CD14-positive monocyte (primary cell): ENCODE data around the gene DNAH11. TPM values are rescaled to one million over a fixed set of nuclear protein-coding genes. Genes with fewer than 3 reads are reported as not detected.

Experiments used
- DNase-seq, 3 donors: peaks; one replicate each; pipeline ENCODE4 v3.0.0-alpha.2; 2011 to 2022
- H2AFZ ChIP-seq: 2 replicates; pipeline ENCODE4 v1.6.0; 2012; ENCODE audit warnings: mild to moderate bottlenecking, low read depth, low read length, inconsistent platforms; ENCODE audit not compliant: insufficient read depth, poor library complexity, severe bottlenecking
- H3K27ac ChIP-seq, 2 donors: 1 replicate in 1 of 2; 2 replicates in 1 of 2; pipeline ENCODE4 v1.5.1; 2012 to 2013; ENCODE audit warnings: low read length in 2 of 2, control low read depth in 1 of 2, inconsistent platforms in 1 of 2, low read depth in 1 of 2, mild to moderate bottlenecking in 1 of 2
- H3K27me3 ChIP-seq, 2 donors: one replicate each; pipeline versions ENCODE4 v1.6.0 to v1.6.1; 2011 to 2013; ENCODE audit warnings: low read length in 2 of 2; ENCODE audit not compliant: control insufficient read depth in 2 of 2, insufficient read depth in 2 of 2
- H3K36me3 ChIP-seq, 2 donors: replicated peaks in 1 of 2; 1 replicate in 1 of 2; 2 replicates in 1 of 2; pipeline versions ENCODE4 v1.5.1 to v1.6.1; 2012 to 2013; ENCODE audit warnings: low read length in 2 of 2, control low read depth in 1 of 2, inconsistent platforms in 1 of 2, mild to moderate bottlenecking in 1 of 2; ENCODE audit not compliant: insufficient read depth in 2 of 2, control insufficient read depth in 1 of 2
- H3K4me1 ChIP-seq, 2 donors: 1 replicate in 1 of 2; 2 replicates in 1 of 2; pipeline versions ENCODE4 v1.5.1 to v1.6.1; 2012 to 2013; ENCODE audit warnings: low read length in 2 of 2, control low read depth in 1 of 2, inconsistent platforms in 1 of 2, mild to moderate bottlenecking in 1 of 2, moderate library complexity in 1 of 2; ENCODE audit not compliant: insufficient read depth in 2 of 2, control insufficient read depth in 1 of 2
- H3K4me2 ChIP-seq: replicated peaks from 2 replicates; pipeline ENCODE3; 2012; ENCODE audit warnings: low read length, moderate library complexity, mild to moderate bottlenecking; ENCODE audit not compliant: poor library complexity, severe bottlenecking; ENCODE audit errors: extremely low read depth
- H3K4me3 ChIP-seq, 3 experiments: fragments of 200-600 bp in 1 of 3; sonication (generic) in 1 of 3; replicated peaks in 1 of 3; 1 replicate in 2 of 3; 2 replicates in 1 of 3; pipeline ENCODE4 v1.5.1; 2011 to 2013; ENCODE audit warnings: low read length in 3 of 3, mild to moderate bottlenecking in 3 of 3, control low read depth in 2 of 3, low read depth in 2 of 3, inconsistent platforms in 1 of 3, moderate library complexity in 1 of 3
- H3K79me2 ChIP-seq: 2 replicates; pipeline ENCODE4 v1.6.0; 2012; ENCODE audit warnings: mild to moderate bottlenecking, control low read depth, inconsistent platforms, low read length, moderate library complexity; ENCODE audit not compliant: insufficient read depth
- H3K9ac ChIP-seq: 2 replicates; pipeline ENCODE4 v1.6.0; 2017; ENCODE audit warnings: low read length, mild to moderate bottlenecking; ENCODE audit not compliant: insufficient read depth, poor library complexity, severe bottlenecking
- H3K9me3 ChIP-seq, 2 donors: replicated peaks in 1 of 2; 1 replicate in 1 of 2; 2 replicates in 1 of 2; pipeline versions ENCODE4 v1.5.1 to v1.6.1; 2012 to 2013; ENCODE audit warnings: low read length in 2 of 2, control low read depth in 1 of 2; ENCODE audit not compliant: control insufficient read depth in 1 of 2, insufficient read depth in 1 of 2
- H4K20me1 ChIP-seq: 2 replicates; pipeline ENCODE4 v1.6.0; 2012; ENCODE audit warnings: mild to moderate bottlenecking, low read length, control low read depth, moderate library complexity; ENCODE audit not compliant: insufficient read depth
- H3K27ac Mint-ChIP-seq, 7 donors: one replicate each; pipeline ENCODE4 v1.8.0; 2020; ENCODE audit warnings: mild to moderate bottlenecking in 7 of 7, mixed read lengths in 7 of 7, moderate library complexity in 6 of 7, inconsistent platforms in 2 of 7
- H3K27me3 Mint-ChIP-seq, 3 donors: one replicate each; pipeline ENCODE4 v1.8.0; 2021 to 2022; ENCODE audit warnings: low read depth in 3 of 3, mild to moderate bottlenecking in 3 of 3, mixed read lengths in 3 of 3, moderate library complexity in 3 of 3, inconsistent platforms in 1 of 3
- H3K36me3 Mint-ChIP-seq, 2 donors: one replicate each; pipeline ENCODE4 v1.8.0; 2020; ENCODE audit warnings: mixed read lengths in 2 of 2, inconsistent platforms in 1 of 2, mild to moderate bottlenecking in 1 of 2
- H3K4me1 Mint-ChIP-seq: one replicate; pipeline ENCODE4 v1.8.0; 2020; ENCODE audit warnings: mild to moderate bottlenecking, mixed read lengths
- H3K4me3 Mint-ChIP-seq, 2 donors: one replicate each; pipeline ENCODE4 v1.8.0; 2020; ENCODE audit warnings: mild to moderate bottlenecking in 2 of 2, mixed read lengths in 2 of 2, moderate library complexity in 1 of 2
- H3K9me3 Mint-ChIP-seq, 7 donors: one replicate each; pipeline ENCODE4 v1.8.0; 2020 to 2022; ENCODE audit warnings: mixed read lengths in 7 of 7, mild to moderate bottlenecking in 6 of 7, moderate library complexity in 6 of 7, inconsistent platforms in 2 of 7
- WGBS: methylation state at CpG from one replicate; pipeline ENCODE4 v1.1.5; 2013; ENCODE audit warnings: missing lambda C conversion rate; ENCODE audit not compliant: insufficient coverage; 5-methylcytosine and 5-hydroxymethylcytosine counted together
- intact Hi-C, 2 donors: fragments of 100-400 bp; cut with micrococcal nuclease; formaldehyde crosslinking; loops; one replicate each; pipeline versions ENCODE4 v1.15.0 to v1.15.1; 2023
- polyA plus RNA-seq, 3 donors: library from polyadenylated mRNA; depleted of rRNA in 1 of 3; unstranded in 2 of 3; stranded (reverse) in 1 of 3; fragments of 300-500 nt in 2 of 3; fragments of >200 nt in 1 of 3; fragmentation: Illumina TruSeq in 2 of 3; gene quantifications; 1 replicate in 2 of 3; 2 replicates in 1 of 3; pipeline ENCODE4 v1.2.3, GENCODE V29; 2012 to 2021
- TF ChIP-seq, protein P1 (sequence below): fragments of 200-600 bp; IDR thresholded peaks from one replicate; pipeline ENCODE4 v1.8.0; 2022; ENCODE audit warnings: antibody characterized with exemption, mild to moderate bottlenecking

Gene DNAH11
- polyA plus RNA-seq, 3 donors = not detected

GRCh38 chr7:21887353-21887752, 344.5 kb downstream of the DNAH11 start:
- Histone ChIP-seq H3K36me3 (no peaks in the 10 kb centered on the region), H3K4me2 (no peak overlapping the region), H3K4me3 (no peak overlapping the region), H3K4me1 (no peaks in the 10 kb centered on the region), H4K20me1 (no peaks in the 10 kb centered on the region), H3K9me3 (no peaks in the 10 kb centered on the region), H3K79me2 (no peaks in the 10 kb centered on the region), H3K9ac (no peak overlapping the region), H3K27me3 (no peaks in the 10 kb centered on the region), H3K27ac (no peak overlapping the region), H2AFZ (no peak overlapping the region)
- H3K9me3 Mint-ChIP-seq = no peaks in the 10 kb centered on the region
- H3K4me3 Mint-ChIP-seq = no peak overlapping the region
- H3K36me3 Mint-ChIP-seq = no peaks in the 10 kb centered on the region
- no peak overlapping the region for H3K27ac Mint-ChIP-seq
- peaks cover 0 to 2% (median 0%) of the 10 kb centered on the region in 3 donors for H3K27me3 Mint-ChIP-seq
- TF ChIP-seq, protein P1, sequence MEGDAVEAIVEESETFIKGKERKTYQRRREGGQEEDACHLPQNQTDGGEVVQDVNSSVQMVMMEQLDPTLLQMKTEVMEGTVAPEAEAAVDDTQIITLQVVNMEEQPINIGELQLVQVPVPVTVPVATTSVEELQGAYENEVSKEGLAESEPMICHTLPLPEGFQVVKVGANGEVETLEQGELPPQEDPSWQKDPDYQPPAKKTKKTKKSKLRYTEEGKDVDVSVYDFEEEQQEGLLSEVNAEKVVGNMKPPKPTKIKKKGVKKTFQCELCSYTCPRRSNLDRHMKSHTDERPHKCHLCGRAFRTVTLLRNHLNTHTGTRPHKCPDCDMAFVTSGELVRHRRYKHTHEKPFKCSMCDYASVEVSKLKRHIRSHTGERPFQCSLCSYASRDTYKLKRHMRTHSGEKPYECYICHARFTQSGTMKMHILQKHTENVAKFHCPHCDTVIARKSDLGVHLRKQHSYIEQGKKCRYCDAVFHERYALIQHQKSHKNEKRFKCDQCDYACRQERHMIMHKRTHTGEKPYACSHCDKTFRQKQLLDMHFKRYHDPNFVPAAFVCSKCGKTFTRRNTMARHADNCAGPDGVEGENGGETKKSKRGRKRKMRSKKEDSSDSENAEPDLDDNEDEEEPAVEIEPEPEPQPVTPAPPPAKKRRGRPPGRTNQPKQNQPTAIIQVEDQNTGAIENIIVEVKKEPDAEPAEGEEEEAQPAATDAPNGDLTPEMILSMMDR = no peak
- intact Hi-C loops = no loop called here
- DNase-seq = no peak
- no CpG with 5 or more reads among the region's 2 CpGs for WGBS
- H3K4me1 Mint-ChIP-seq = no peaks in the 10 kb centered on the region

- Mint-ChIP-seq H3K4me1 (no peaks in the 10 kb centered on the region), H3K9me3 (no peaks in the 10 kb centered on the region), H3K36me3 (no peaks in the 10 kb centered on the region), H3K27me3 (peaks cover 0 to 2% (median 0%) of the 10 kb centered on the region in 3 donors), H3K27ac (no peak overlapping the region), H3K4me3 (no peak overlapping the region)
- Histone ChIP-seq H3K9me3 (no peaks in the 10 kb centered on the region), H3K27ac (no peak overlapping the region), H3K27me3 (no peaks in the 10 kb centered on the region), H3K4me1 (no peaks in the 10 kb centered on the region), H2AFZ (no peak overlapping the region), H4K20me1 (no peaks in the 10 kb centered on the region), H3K79me2 (no peaks in the 10 kb centered on the region), H3K4me2 (no peak overlapping the region), H3K36me3 (no peaks in the 10 kb centered on the region), H3K9ac (no peak overlapping the region), H3K4me3 (no peak overlapping the region)
- TF ChIP-seq, protein P1 = no peak
- 100% methylated on average over 4 of the region's 4 CpGs for WGBS
- no peak for DNase-seq
- intact Hi-C loops = no loop called here
These were observed 344.9 kb downstream of the DNAH11 start for GRCh38 chr7:21887779-21888178.
